GM12878 (cell line): ENCODE data around the gene SCN7A. TPM values are rescaled to one million over a fixed set of nuclear protein-coding genes. Genes with fewer than 3 reads are reported as not detected.

Experiments
- ATAC-seq: fragments of 200-7000 bp; cut with Tn5 transposase; 3 replicates; pipeline ENCODE4 v1.9.1; 2020; ENCODE audit warnings: mild to moderate bottlenecking, moderate library complexity
- BruUV-seq: library from RNA; stranded (reverse); fragments of 400-500 nt; replicated peaks from 2 replicates; lab custom pipeline; 2021; lab: Mats Ljungman, UMichigan
- CTCF ChIA-PET: fragments of 300-600 bp; sonication (Branson Sonifier 250); formaldehyde crosslinking; extraction: SDS; loops from one replicate; lab custom pipeline; 2021; ENCODE audit warnings: inconsistent platforms; lab: Yijun Ruan, JAX
- POLR2A ChIA-PET: fragments of 350-600 bp; formaldehyde crosslinking; extraction: SDS; loops from one replicate; lab custom pipeline; 2021; ENCODE audit warnings: inconsistent platforms; lab: Charles Lee
- RAD21 ChIA-PET: fragments of 300-600 bp; sonication (Branson Sonifier 250); formaldehyde crosslinking; loops from one replicate; lab custom pipeline; 2023; ENCODE audit warnings: antibody characterized with exemption; ENCODE audit not compliant: unreplicated experiment; lab: Charles Lee
- SMC1A ChIA-PET: fragments of 300-600 bp; sonication (Branson Sonifier 250); formaldehyde crosslinking; loops from one replicate; lab custom pipeline; 2023; ENCODE audit not compliant: unreplicated experiment, uncharacterized antibody; lab: Charles Lee
- DNase-seq: peaks from one replicate; pipeline ENCODE4 v3.0.0-alpha.2; 2011; ENCODE audit warnings: low read depth, low spot score
- FAIRE-seq: peaks from 3 replicates; lab custom pipeline; 2011; peaks lifted over from hg19 to GRCh38; lab: Jason Lieb, UNC
- H2AFZ ChIP-seq: 2 replicates; pipeline ENCODE4 v1.6.0; 2011; ENCODE audit warnings: low read depth, low read length, control low read depth; ENCODE audit not compliant: control insufficient read depth
- H3K27ac ChIP-seq: 2 replicates; pipeline ENCODE4 v1.5.1; 2011; ENCODE audit warnings: control low read depth; ENCODE audit not compliant: control insufficient read depth, insufficient read depth
- H3K27me3 ChIP-seq, 2 experiments: replicated peaks in 1 of 2; 2 replicates each; pipeline versions ENCODE4 v1.6.0 to v1.6.1; 2011; ENCODE audit warnings: low read length in 1 of 2; ENCODE audit not compliant: control insufficient read depth in 2 of 2, insufficient read depth in 2 of 2
- H3K36me3 ChIP-seq, 2 experiments: 2 replicates each; pipeline ENCODE4 v1.5.1; 2011; ENCODE audit warnings: low read length in 1 of 2; ENCODE audit not compliant: control insufficient read depth in 2 of 2, insufficient read depth in 2 of 2
- H3K4me1 ChIP-seq: 2 replicates; pipeline ENCODE4 v1.6.1; 2011; ENCODE audit warnings: mild to moderate bottlenecking, low read length, moderate library complexity, mixed read lengths; ENCODE audit not compliant: control insufficient read depth, insufficient read depth
- H3K4me2 ChIP-seq: 2 replicates; pipeline ENCODE4 v1.6.0; 2011; ENCODE audit warnings: control low read depth; ENCODE audit not compliant: control insufficient read depth, insufficient read depth
- H3K4me3 ChIP-seq: fragments of 200-600 bp; sonication (generic); 2 replicates; pipeline ENCODE4 v1.5.1; 2016
- H3K79me2 ChIP-seq: 2 replicates; pipeline ENCODE4 v1.6.0; 2011; ENCODE audit warnings: low read length; ENCODE audit not compliant: control insufficient read depth, insufficient read depth
- H3K9ac ChIP-seq: 2 replicates; pipeline ENCODE4 v1.8.0; 2011; ENCODE audit warnings: low read length, control low read depth, mixed read lengths; ENCODE audit not compliant: control insufficient read depth, insufficient read depth
- H3K9me3 ChIP-seq: replicated peaks from 3 replicates; pipeline ENCODE4 v1.5.1; 2011; ENCODE audit warnings: mild to moderate bottlenecking, low read length; ENCODE audit not compliant: control insufficient read depth, insufficient read depth
- H4K20me1 ChIP-seq: 2 replicates; pipeline ENCODE4 v1.6.0; 2011; ENCODE audit not compliant: control insufficient read depth, insufficient read depth
- ASH2L ChIP-seq: fragments of 300-600, 200-600 bp; sonication (generic); IDR thresholded peaks from 2 replicates; pipeline ENCODE4 v1.6.1; 2017; ENCODE audit warnings: low read depth, mild to moderate bottlenecking, borderline replicate concordance
- ATF7 ChIP-seq: fragments of 450-650 bp; IDR thresholded peaks from 2 replicates; pipeline ENCODE4 v1.6.1; 2016; ENCODE audit warnings: low read depth, mild to moderate bottlenecking
- HDAC6 ChIP-seq: fragments of 200-600 bp; sonication (generic); IDR thresholded peaks from one replicate; pipeline ENCODE4 v1.8.0; 2017; ENCODE audit warnings: antibody characterized with exemption; ENCODE audit not compliant: unreplicated experiment
- IKZF1 ChIP-seq: fragments of 450-650 bp; conservative IDR thresholded peaks from 2 replicates; pipeline ENCODE4 v1.6.1; 2017; ENCODE audit warnings: antibody characterized with exemption, mild to moderate bottlenecking
- IKZF2 ChIP-seq, 2 experiments: fragments of 450-650 bp; IDR thresholded peaks; 2 replicates each; pipeline ENCODE4 v1.6.1; 2017; ENCODE audit warnings: mild to moderate bottlenecking in 2 of 2, moderate library complexity in 2 of 2
- NBN ChIP-seq: fragments of 450-650 bp; IDR thresholded peaks from 2 replicates; pipeline ENCODE4 v1.6.1; 2016
- NRF1 ChIP-seq: conservative IDR thresholded peaks from 2 replicates; pipeline ENCODE4 v1.6.1; 2011; ENCODE audit warnings: mild to moderate bottlenecking, low read depth, low read length, improper control_type of control experiment
- POU2F2 ChIP-seq: IDR thresholded peaks from 3 replicates; pipeline ENCODE4 v1.6.1; 2011; ENCODE audit warnings: low read depth, mild to moderate bottlenecking, low read length, borderline replicate concordance
- RAD21 ChIP-seq: IDR thresholded peaks from 2 replicates; pipeline ENCODE4 v1.6.1; 2011; ENCODE audit warnings: mild to moderate bottlenecking, low read depth, low read length, moderate library complexity; ENCODE audit not compliant: insufficient read depth
- SP1 ChIP-seq: IDR thresholded peaks from one replicate; pipeline ENCODE4 v1.6.1; 2011; ENCODE audit warnings: low read depth, low read length
- SREBF2 ChIP-seq: IDR thresholded peaks from 2 replicates; pipeline ENCODE4 v1.6.1; 2012; ENCODE audit warnings: mild to moderate bottlenecking, low read length
- STAT1 ChIP-seq: fragments of 450-650 bp; conservative IDR thresholded peaks from 2 replicates; pipeline ENCODE4 v1.6.1; 2014; ENCODE audit warnings: antibody characterized with exemption, mild to moderate bottlenecking
- TARDBP ChIP-seq: IDR thresholded peaks from 2 replicates; pipeline ENCODE4 v1.6.1; 2016; ENCODE audit warnings: borderline replicate concordance
- TCF7 ChIP-seq: IDR thresholded peaks from 2 replicates; pipeline ENCODE4 v1.6.1; 2014; ENCODE audit warnings: antibody characterized with exemption, borderline replicate concordance
- WRNIP1 ChIP-seq: IDR thresholded peaks from 2 replicates; pipeline ENCODE4 v1.6.1; 2011; ENCODE audit warnings: low read depth, low read length, improper control_type of control experiment, borderline replicate concordance
- YY1 ChIP-seq: IDR thresholded peaks from 2 replicates; pipeline ENCODE4 v1.6.1; 2011; ENCODE audit warnings: low read depth, mild to moderate bottlenecking, low read length
- ZNF217 ChIP-seq: fragments of 450-650 bp; IDR thresholded peaks from 2 replicates; pipeline ENCODE4 v1.6.1; 2017; ENCODE audit warnings: antibody characterized with exemption, mild to moderate bottlenecking
- ZNF384 ChIP-seq: IDR thresholded peaks from 2 replicates; pipeline ENCODE4 v1.6.1; 2012; ENCODE audit warnings: low read depth, mild to moderate bottlenecking, low read length, improper control_type of control experiment, borderline replicate concordance
- WGBS: methylation state at CpG from one replicate; pipeline ENCODE4 v1.1.6; 2016; ENCODE audit warnings: low lambda C conversion rate; ENCODE audit not compliant: insufficient replicate concordance, insufficient coverage; ENCODE audit errors: missing lambda C conversion rate; 5-methylcytosine and 5-hydroxymethylcytosine counted together
- in situ Hi-C: fragments of 300-500 bp; cut with MboI; formaldehyde crosslinking; loops from 9 replicates; pipeline ENCODE4 v1.14.3; 2018; ENCODE audit warnings: mixed read lengths
- intact Hi-C: fragments of 100-400 bp; cut with micrococcal nuclease; formaldehyde crosslinking; loops from one replicate; pipeline ENCODE4 v1.14.2; 2022; ENCODE audit not compliant: unreplicated experiment
- polyA plus RNA-seq, 11 experiments: library from polyadenylated mRNA; depleted of rRNA in 4 of 11; unstranded in 6 of 11; stranded (reverse) in 5 of 11; fragments of >200 nt; fragmentation: Nextera tagmentation in 4 of 11; fragmentation: Illumina TruSeq in 1 of 11; extraction: Ambion mirVana in 4 of 11; extraction: Trizol in 1 of 11; gene quantifications; 1 replicate in 1 of 11; 2 replicates in 10 of 11; pipeline versions ENCODE4 v1.2.1 to v1.2.3, GENCODE V29; 2011 to 2016; ENCODE audit warnings: inconsistent platforms in 2 of 11, missing spikeins in 2 of 11, low read depth in 1 of 11
- total RNA-seq, 4 experiments: library from RNA; depleted of rRNA in 3 of 4; stranded (reverse); fragments of >200 nt in 3 of 4; fragmentation: Illumina TruSeq in 1 of 4; extraction: Trizol in 1 of 4; gene quantifications; 2 replicates each; pipeline versions ENCODE4 v1.2.1 to v1.2.3, GENCODE V29; 2013 to 2021
- TF ChIP-seq, protein P1 (sequence below): fragments of 450-650 bp; IDR thresholded peaks from 2 replicates; pipeline ENCODE4 v1.6.1; 2016; ENCODE audit warnings: mild to moderate bottlenecking
- TF ChIP-seq, protein P2 (sequence below): fragments of 450-650 bp; IDR thresholded peaks from 2 replicates; pipeline ENCODE4 v1.6.1; 2017; ENCODE audit warnings: mild to moderate bottlenecking, moderate library complexity

The SCN7A gene
- total and polyA plus RNA-seq, 10 of the 15 experiments (the other 5 are each of a cell fraction or from before 2014, with no cell fraction given), result 0.05 TPM; not detected in 9

DNA sequence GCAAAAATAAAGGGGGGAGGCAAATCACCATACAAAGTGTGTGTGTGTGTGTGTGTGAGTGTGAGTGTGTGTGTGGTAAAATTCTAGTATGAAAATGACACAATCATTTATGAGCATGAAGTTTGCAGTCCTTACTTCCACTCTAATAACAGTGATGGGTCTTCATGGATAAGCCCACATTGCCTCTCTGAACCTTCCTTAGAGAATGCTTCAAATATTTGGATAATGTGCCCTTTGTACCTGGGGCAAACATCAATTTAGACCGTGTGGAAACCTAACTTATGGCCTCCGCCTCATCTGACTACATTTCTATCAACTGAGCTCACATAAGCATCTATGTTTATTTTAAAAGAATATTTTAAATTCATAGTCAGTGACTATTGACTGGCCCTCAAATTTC lies 122.0 kb downstream of the SCN7A start (continued):
- TF ChIP-seq ZNF217 (no peak), HDAC6 (no peak), TCF7 (no peak), NRF1 (no peak)

DNA sequence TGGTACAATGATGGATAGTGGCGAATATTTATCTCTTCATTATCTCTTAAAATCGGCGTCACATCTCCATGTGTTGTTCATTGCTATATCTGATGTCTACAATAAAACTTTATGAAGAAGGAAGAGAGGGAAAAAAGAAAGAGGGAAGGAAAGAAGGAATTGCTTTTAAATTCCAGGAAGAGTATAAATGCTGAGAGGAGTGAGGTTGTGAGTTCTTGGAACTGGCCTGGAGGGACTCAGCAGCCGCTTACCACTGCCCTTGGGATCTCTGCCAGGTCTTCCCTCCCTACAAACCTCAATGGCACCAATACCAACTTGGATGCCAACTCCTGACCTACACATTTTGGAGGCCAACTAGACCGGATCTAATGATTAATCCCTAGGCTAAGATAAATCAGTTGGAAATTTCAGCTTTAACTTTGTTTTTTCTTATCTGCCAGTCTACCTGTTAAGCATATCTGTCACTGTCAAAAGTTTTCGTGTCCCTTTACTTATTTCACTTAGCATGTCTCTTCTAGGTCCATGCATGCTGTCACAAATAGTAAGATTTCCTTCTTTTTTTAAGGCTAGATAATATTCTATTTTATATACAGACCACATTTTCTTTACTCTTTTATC lies 128.1 kb downstream of the SCN7A start:
- Histone ChIP-seq H3K4me2 (no peak overlapping the region), H3K9me3 (no peaks in the 10 kb centered on the region), H3K27ac (no peak overlapping the region), H3K4me3 (no peak overlapping the region), H4K20me1 (no peaks in the 10 kb centered on the region), H3K79me2 (no peaks in the 10 kb centered on the region), H3K4me1 (no peaks in the 10 kb centered on the region), H3K27me3 (no peaks in the 10 kb centered on the region), H3K9ac (no peak overlapping the region), H3K36me3 (no peaks in the 10 kb centered on the region), H2AFZ (no peak overlapping the region)
- RAD21 ChIA-PET, result no interaction called here
- ATAC-seq, result no peak
- POLR2A ChIA-PET, result no interaction called here
- no peak for DNase-seq
- intact Hi-C loops (no loop called here), in situ Hi-C loops (no loop called here)
- 16% methylated on average over 6 of the region's 6 CpGs for WGBS
- FAIRE-seq, result no peak
- SMC1A ChIA-PET, result no interaction called here
- no TSS peak for BruUV-seq
- CTCF ChIA-PET, result no interaction called here
- TF ChIP-seq, protein P1, sequence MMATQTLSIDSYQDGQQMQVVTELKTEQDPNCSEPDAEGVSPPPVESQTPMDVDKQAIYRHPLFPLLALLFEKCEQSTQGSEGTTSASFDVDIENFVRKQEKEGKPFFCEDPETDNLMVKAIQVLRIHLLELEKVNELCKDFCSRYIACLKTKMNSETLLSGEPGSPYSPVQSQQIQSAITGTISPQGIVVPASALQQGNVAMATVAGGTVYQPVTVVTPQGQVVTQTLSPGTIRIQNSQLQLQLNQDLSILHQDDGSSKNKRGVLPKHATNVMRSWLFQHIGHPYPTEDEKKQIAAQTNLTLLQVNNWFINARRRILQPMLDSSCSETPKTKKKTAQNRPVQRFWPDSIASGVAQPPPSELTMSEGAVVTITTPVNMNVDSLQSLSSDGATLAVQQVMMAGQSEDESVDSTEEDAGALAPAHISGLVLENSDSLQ, result no peak
- TF ChIP-seq POU2F2 (no peak), WRNIP1 (no peak), IKZF2 (IDR thresholded peaks at IDR 0.05) (no peak), IKZF1 (no peak), ZNF384 (no peak), YY1 (no peak), SP1 (no peak), TARDBP (no peak), RAD21 (no peak), SREBF2 (no peak), STAT1 (no peak), NBN (no peak), ATF7 (no peak), ASH2L (no peak)
- TF ChIP-seq, protein P2, sequence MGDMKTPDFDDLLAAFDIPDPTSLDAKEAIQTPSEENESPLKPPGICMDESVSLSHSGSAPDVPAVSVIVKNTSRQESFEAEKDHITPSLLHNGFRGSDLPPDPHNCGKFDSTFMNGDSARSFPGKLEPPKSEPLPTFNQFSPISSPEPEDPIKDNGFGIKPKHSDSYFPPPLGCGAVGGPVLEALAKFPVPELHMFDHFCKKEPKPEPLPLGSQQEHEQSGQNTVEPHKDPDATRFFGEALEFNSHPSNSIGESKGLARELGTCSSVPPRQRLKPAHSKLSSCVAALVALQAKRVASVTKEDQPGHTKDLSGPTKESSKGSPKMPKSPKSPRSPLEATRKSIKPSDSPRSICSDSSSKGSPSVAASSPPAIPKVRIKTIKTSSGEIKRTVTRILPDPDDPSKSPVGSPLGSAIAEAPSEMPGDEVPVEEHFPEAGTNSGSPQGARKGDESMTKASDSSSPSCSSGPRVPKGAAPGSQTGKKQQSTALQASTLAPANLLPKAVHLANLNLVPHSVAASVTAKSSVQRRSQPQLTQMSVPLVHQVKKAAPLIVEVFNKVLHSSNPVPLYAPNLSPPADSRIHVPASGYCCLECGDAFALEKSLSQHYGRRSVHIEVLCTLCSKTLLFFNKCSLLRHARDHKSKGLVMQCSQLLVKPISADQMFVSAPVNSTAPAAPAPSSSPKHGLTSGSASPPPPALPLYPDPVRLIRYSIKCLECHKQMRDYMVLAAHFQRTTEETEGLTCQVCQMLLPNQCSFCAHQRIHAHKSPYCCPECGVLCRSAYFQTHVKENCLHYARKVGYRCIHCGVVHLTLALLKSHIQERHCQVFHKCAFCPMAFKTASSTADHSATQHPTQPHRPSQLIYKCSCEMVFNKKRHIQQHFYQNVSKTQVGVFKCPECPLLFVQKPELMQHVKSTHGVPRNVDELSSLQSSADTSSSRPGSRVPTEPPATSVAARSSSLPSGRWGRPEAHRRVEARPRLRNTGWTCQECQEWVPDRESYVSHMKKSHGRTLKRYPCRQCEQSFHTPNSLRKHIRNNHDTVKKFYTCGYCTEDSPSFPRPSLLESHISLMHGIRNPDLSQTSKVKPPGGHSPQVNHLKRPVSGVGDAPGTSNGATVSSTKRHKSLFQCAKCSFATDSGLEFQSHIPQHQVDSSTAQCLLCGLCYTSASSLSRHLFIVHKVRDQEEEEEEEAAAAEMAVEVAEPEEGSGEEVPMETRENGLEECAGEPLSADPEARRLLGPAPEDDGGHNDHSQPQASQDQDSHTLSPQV, result no peak
